HEK293 (cell line): Measurements from ENCODE around the gene PTGER2.

ENCODE experiments used
- CTCF ChIA-PET: fragments of 350-600 bp; formaldehyde crosslinking; extraction: SDS; loops from one replicate; lab custom pipeline; 2021; ENCODE audit warnings: antibody characterized with exemption; lab: Yijun Ruan, JAX
- POLR2A ChIA-PET: fragments of 300-600 bp; formaldehyde crosslinking; extraction: SDS; loops from one replicate; lab custom pipeline; 2020; ENCODE audit warnings: antibody characterized with exemption, inconsistent platforms; lab: Yijun Ruan, JAX
- H3K27ac ChIP-seq: fragments of 200-500 bp; sonication (Bioruptor generic); 2 replicates; pipeline ENCODE4 v1.5.1; 2014; ENCODE audit warnings: low read depth, low read length, control low read depth, inconsistent platforms; ENCODE audit errors: extremely low read depth
- H3K36me3 ChIP-seq, 2 experiments: fragments of 200-500 bp in 1 of 2; sonication (Bioruptor generic) in 1 of 2; 1 replicate in 1 of 2; 2 replicates in 1 of 2; pipeline ENCODE4 v1.5.1; 2014 to 2017; ENCODE audit warnings: inconsistent platforms in 2 of 2, low read length in 2 of 2; ENCODE audit not compliant: control insufficient read depth in 2 of 2, insufficient read depth in 1 of 2
- H3K4me1 ChIP-seq: fragments of 200-500 bp; sonication (Bioruptor generic); 2 replicates; pipeline ENCODE4 v1.5.1; 2014; ENCODE audit warnings: mild to moderate bottlenecking, low read length, inconsistent platforms; ENCODE audit not compliant: control insufficient read depth, insufficient read depth
- H3K4me3 ChIP-seq: 2 replicates; pipeline ENCODE4 v1.5.1; 2011; ENCODE audit warnings: low read depth, mild to moderate bottlenecking, control low read depth, low read length, moderate library complexity
- H3K9me3 ChIP-seq: fragments of 200-500 bp; sonication (Bioruptor generic); 2 replicates; pipeline ENCODE4 v1.5.1; 2014; ENCODE audit warnings: low read depth, low read length, inconsistent platforms; ENCODE audit not compliant: control insufficient read depth, insufficient read depth
- BCL11A ChIP-seq: fragments of 450-650 bp; formaldehyde crosslinking; IDR thresholded peaks from 2 replicates; pipeline ENCODE4 v1.5.1; 2016; ENCODE audit warnings: low read depth, missing biosample characterization, missing genetic modification characterization
- KLF8 ChIP-seq: fragments of 450-650 bp; formaldehyde crosslinking; IDR thresholded peaks from 2 replicates; pipeline ENCODE4 v1.5.1; 2016; ENCODE audit warnings: missing biosample characterization, missing genetic modification characterization
- KLF9 ChIP-seq: fragments of 450-650 bp; formaldehyde crosslinking; IDR thresholded peaks from 2 replicates; pipeline ENCODE4 v1.5.1; 2016; ENCODE audit warnings: missing biosample characterization, missing genetic modification characterization, low read depth
- MEIS1 ChIP-seq: sonication (generic); formaldehyde crosslinking; IDR thresholded peaks from 2 replicates; pipeline ENCODE4 v1.8.1; 2022; ENCODE audit warnings: missing genetic modification reagents, mild to moderate bottlenecking, borderline replicate concordance
- ZBTB1 ChIP-seq: fragments of 450-650 bp; formaldehyde crosslinking; IDR thresholded peaks from 2 replicates; pipeline ENCODE4 v1.5.1; 2016; ENCODE audit warnings: missing biosample characterization, missing genetic modification characterization
- ZBTB8A ChIP-seq: fragments of 450-650 bp; formaldehyde crosslinking; IDR thresholded peaks from 2 replicates; pipeline ENCODE4 v1.5.1; 2016; ENCODE audit warnings: missing biosample characterization, missing genetic modification characterization
- ZFP37 ChIP-seq: fragments of 450-650 bp; formaldehyde crosslinking; IDR thresholded peaks from 2 replicates; pipeline ENCODE4 v1.5.1; 2016; ENCODE audit warnings: missing biosample characterization, missing genetic modification characterization
- ZNF311 ChIP-seq: fragments of 450-650 bp; formaldehyde crosslinking; IDR thresholded peaks from 2 replicates; pipeline ENCODE4 v1.5.1; 2017; ENCODE audit warnings: missing biosample characterization, missing genetic modification characterization, borderline replicate concordance
- ZNF391 ChIP-seq: fragments of 450-650 bp; formaldehyde crosslinking; IDR thresholded peaks from 2 replicates; pipeline ENCODE4 v1.5.1; 2016; ENCODE audit warnings: low read depth, missing biosample characterization, missing genetic modification characterization, borderline replicate concordance
- ZNF423 ChIP-seq: fragments of 450-650 bp; formaldehyde crosslinking; IDR thresholded peaks from 2 replicates; pipeline ENCODE4 v1.5.1; 2016; ENCODE audit warnings: missing biosample characterization, missing genetic modification characterization
- ZNF529 ChIP-seq: fragments of 450-650 bp; formaldehyde crosslinking; IDR thresholded peaks from 2 replicates; pipeline ENCODE4 v1.5.1; 2017; ENCODE audit warnings: missing genetic modification characterization, missing biosample characterization; ENCODE audit not compliant: insufficient replicate concordance
- ZNF626 ChIP-seq: fragments of 450-650 bp; sonication (Bioruptor Pico); formaldehyde crosslinking; IDR thresholded peaks from 2 replicates; pipeline ENCODE4 v1.5.1; 2018; ENCODE audit warnings: missing biosample characterization, missing genetic modification characterization, inconsistent platforms
- ZNF76 ChIP-seq: fragments of 450-650 bp; formaldehyde crosslinking; IDR thresholded peaks from 2 replicates; pipeline ENCODE4; 2016; ENCODE audit warnings: low read depth, missing biosample characterization, missing genetic modification characterization, borderline replicate concordance
- ZNF776 ChIP-seq: fragments of 450-650 bp; formaldehyde crosslinking; IDR thresholded peaks from 2 replicates; pipeline ENCODE4 v1.5.0; 2017; ENCODE audit warnings: missing biosample characterization, missing genetic modification characterization, borderline replicate concordance
- ZSCAN30 ChIP-seq: fragments of 450-650 bp; IDR thresholded peaks from 2 replicates; pipeline ENCODE4 v1.5.1; 2018; ENCODE audit warnings: missing biosample characterization, mild to moderate bottlenecking, missing genetic modification characterization, moderate library complexity
- TF ChIP-seq, protein P1 (sequence below): fragments of 450-650 bp; formaldehyde crosslinking; IDR thresholded peaks from 2 replicates; pipeline ENCODE4 v1.5.1; 2016; ENCODE audit warnings: missing biosample characterization, missing genetic modification characterization
- TF ChIP-seq, protein P2 (sequence below): fragments of 450-650 bp; formaldehyde crosslinking; IDR thresholded peaks from 2 replicates; pipeline ENCODE4 v1.5.1; 2016; ENCODE audit warnings: missing biosample characterization, missing genetic modification characterization
- TF ChIP-seq, protein P3 (sequence below): fragments of 450-650 bp; formaldehyde crosslinking; optimal IDR thresholded peaks from 2 replicates; pipeline ENCODE3; 2016; ENCODE audit warnings: missing biosample characterization, mild to moderate bottlenecking, missing genetic modification characterization

Gene PTGER2

DNA sequence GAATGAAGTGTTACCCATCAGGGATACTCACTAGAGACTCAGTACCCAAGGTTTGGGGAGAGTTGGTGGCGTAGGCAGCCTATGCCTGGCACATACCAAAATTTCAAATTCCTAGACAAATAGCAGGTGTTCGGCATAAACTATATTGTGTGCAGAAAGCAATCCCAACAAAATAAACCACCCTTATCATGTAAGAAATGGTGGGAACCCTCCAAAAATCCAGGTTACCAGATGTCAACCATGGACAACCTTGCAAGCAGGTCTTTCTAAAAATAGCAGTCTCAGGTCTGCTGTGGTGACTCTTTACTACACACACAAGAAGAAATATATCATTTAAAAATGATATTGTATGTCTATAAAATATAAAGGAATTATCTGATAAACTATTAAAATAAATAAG, 17.7 kb upstream of the PTGER2 start:
- Histone ChIP-seq H3K4me3 (no peak overlapping the region), H3K36me3 (no peaks in the 10 kb centered on the region), H3K9me3 (no peaks in the 10 kb centered on the region; the same call in 1 of the 2 replicates), H3K4me1 (no peaks in the 10 kb centered on the region), H3K27ac (no peak overlapping the region)
- no peak for TF ChIP-seq BCL11A (tag by site-specific recombination)
- TF ChIP-seq, protein P1, sequence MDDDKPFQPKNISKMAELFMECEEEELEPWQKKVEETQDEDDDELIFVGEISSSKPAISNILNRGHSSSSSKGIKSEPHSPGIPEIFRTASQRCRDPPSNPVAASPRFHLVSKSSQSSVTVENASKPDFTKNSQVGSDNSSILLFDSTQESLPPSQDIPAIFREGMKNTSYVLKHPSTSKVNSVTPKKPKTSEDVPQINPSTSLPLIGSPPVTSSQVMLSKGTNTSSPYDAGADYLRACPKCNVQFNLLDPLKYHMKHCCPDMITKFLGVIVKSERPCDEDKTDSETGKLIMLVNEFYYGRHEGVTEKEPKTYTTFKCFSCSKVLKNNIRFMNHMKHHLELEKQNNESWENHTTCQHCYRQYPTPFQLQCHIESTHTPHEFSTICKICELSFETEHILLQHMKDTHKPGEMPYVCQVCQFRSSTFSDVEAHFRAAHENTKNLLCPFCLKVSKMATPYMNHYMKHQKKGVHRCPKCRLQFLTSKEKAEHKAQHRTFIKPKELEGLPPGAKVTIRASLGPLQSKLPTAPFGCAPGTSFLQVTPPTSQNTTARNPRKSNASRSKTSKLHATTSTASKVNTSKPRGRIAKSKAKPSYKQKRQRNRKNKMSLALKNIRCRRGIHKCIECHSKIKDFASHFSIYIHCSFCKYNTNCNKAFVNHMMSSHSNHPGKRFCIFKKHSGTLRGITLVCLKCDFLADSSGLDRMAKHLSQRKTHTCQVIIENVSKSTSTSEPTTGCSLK: no peak
- TF ChIP-seq ZNF311 (tag by site-specific recombination): no peak
- TF ChIP-seq ZNF529 (tag by site-specific recombination): no peak
- peak; percentile 97 for TF ChIP-seq ZFP37 (tag by site-specific recombination)
- ChIA-PET CTCF (interaction anchor here (0.7 kb wide), 1 partner anchor 17 kb away, joined by 3 read pairs; no protein-coding TSS in a partner anchor), POLR2A (no interaction called here)

DNA sequence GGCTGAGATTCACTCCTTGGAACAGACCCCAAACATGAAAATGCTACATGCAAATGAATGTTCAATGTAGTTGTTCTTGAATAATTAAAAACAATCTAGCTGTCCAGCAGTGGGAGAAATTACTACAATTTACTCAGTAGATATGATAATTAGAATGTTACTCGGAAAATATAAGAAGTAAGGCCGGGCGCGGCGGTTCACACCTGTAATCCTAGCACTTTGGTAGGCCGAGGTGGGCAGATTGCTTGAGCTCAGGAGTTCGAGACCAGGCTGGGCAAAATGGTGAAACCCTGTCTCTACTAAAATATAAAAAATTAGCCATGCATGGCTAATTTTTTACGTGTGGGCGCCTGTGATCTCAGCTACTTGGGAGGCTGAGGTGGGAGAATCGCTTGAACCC, 15.3 kb upstream of the PTGER2 start:
- Histone ChIP-seq H3K4me1 (no peaks in the 10 kb centered on the region), H3K4me3 (no peak overlapping the region), H3K9me3 (no peaks in the 10 kb centered on the region; the same call in 1 of the 2 replicates), H3K27ac (no peak overlapping the region), H3K36me3 (no peaks in the 10 kb centered on the region)
- CTCF ChIA-PET: interaction anchor here (0.6 to 2.3 kb wide), 15 partner anchors 8 to 1030 kb away, joined by 3 to 9 read pairs (median 4); no protein-coding TSS in a partner anchor
- TF ChIP-seq MEIS1 (CRISPR knock-in tag): no peak
- TF ChIP-seq ZNF776 (tag by site-specific recombination): no peak
- TF ChIP-seq, protein P2, sequence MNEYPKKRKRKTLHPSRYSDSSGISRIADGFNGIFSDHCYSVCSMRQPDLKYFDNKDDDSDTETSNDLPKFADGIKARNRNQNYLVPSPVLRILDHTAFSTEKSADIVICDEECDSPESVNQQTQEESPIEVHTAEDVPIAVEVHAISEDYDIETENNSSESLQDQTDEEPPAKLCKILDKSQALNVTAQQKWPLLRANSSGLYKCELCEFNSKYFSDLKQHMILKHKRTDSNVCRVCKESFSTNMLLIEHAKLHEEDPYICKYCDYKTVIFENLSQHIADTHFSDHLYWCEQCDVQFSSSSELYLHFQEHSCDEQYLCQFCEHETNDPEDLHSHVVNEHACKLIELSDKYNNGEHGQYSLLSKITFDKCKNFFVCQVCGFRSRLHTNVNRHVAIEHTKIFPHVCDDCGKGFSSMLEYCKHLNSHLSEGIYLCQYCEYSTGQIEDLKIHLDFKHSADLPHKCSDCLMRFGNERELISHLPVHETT: no peak
- no peak for TF ChIP-seq ZSCAN30 (tag by site-specific recombination)
- TF ChIP-seq ZNF76 (tag by site-specific recombination): no peak
- TF ChIP-seq ZBTB1 (tag by site-specific recombination): no peak
- TF ChIP-seq ZNF626: no peak
- TF ChIP-seq KLF9 (tag by site-specific recombination): no peak
- TF ChIP-seq KLF8 (tag by site-specific recombination): no peak
- TF ChIP-seq ZNF423: no peak
- TF ChIP-seq ZNF391: no peak
- no peak for TF ChIP-seq ZBTB8A (tag by site-specific recombination)
- TF ChIP-seq, protein P3, sequence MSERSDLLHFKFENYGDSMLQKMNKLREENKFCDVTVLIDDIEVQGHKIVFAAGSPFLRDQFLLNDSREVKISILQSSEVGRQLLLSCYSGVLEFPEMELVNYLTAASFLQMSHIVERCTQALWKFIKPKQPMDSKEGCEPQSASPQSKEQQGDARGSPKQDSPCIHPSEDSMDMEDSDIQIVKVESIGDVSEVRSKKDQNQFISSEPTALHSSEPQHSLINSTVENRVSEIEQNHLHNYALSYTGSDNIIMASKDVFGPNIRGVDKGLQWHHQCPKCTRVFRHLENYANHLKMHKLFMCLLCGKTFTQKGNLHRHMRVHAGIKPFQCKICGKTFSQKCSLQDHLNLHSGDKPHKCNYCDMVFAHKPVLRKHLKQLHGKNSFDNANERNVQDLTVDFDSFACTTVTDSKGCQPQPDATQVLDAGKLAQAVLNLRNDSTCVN (tag by site-specific recombination): no peak
- POLR2A ChIA-PET: no interaction called here
